Lower lobe of right lung (tissue), 2 donors: ENCODE measurements around the gene TMEM61. TPM values are rescaled to one million over a fixed set of nuclear protein-coding genes. Genes with fewer than 3 reads are reported as not detected.

Experiments used
- ATAC-seq, 2 donors: fragments of 200-7000 bp; cut with Tn5 transposase; one replicate each; pipeline ENCODE4 v1.9.1; 2020 to 2022; ENCODE audit warnings: mild to moderate bottlenecking in 2 of 2, moderate library complexity in 2 of 2
- DNase-seq: peaks from one replicate; pipeline ENCODE4 v3.0.0-alpha.2; 2020
- H3K27ac ChIP-seq: fragments of 200-600 bp; one replicate; pipeline ENCODE4 v1.8.0; 2022
- H3K27me3 ChIP-seq: fragments of 200-600 bp; one replicate; pipeline ENCODE4 v1.8.0; 2022; ENCODE audit warnings: low read depth
- H3K36me3 ChIP-seq: fragments of 200-600 bp; one replicate; pipeline ENCODE4 v1.8.0; 2022; ENCODE audit warnings: mild to moderate bottlenecking
- H3K4me1 ChIP-seq: fragments of 200-600 bp; one replicate; pipeline ENCODE4 v1.8.0; 2022
- H3K4me3 ChIP-seq: fragments of 200-600 bp; one replicate; pipeline ENCODE4 v1.8.0; 2022; ENCODE audit warnings: mild to moderate bottlenecking
- H3K9me3 ChIP-seq: fragments of 200-600 bp; one replicate; pipeline ENCODE4 v1.8.0; 2022
- intact Hi-C: fragments of 100-400 bp; cut with DNase I; formaldehyde crosslinking; loops from one replicate; pipeline ENCODE4 v1.11.0; 2022
- total RNA-seq: library from RNA; stranded (reverse); fragmentation: NEBNext Ultra II Directional; extraction: Animal tissue kit (Norgen Biotek cat#: 25700); gene quantifications from one replicate; pipeline ENCODE4 v1.2.1, GENCODE V29; 2021
- TF ChIP-seq, protein P1 (sequence below): fragments of 200-600 bp; IDR thresholded peaks from one replicate; pipeline ENCODE4 v1.8.0; 2022; ENCODE audit warnings: antibody characterized with exemption, mild to moderate bottlenecking
- donor health status: DM: no; HTN: yes; CAD: no; lungs with severe emphysema.

The TMEM61 gene
- total RNA-seq, 1 donor from 2014 or later = 2.7 TPM

DNA sequence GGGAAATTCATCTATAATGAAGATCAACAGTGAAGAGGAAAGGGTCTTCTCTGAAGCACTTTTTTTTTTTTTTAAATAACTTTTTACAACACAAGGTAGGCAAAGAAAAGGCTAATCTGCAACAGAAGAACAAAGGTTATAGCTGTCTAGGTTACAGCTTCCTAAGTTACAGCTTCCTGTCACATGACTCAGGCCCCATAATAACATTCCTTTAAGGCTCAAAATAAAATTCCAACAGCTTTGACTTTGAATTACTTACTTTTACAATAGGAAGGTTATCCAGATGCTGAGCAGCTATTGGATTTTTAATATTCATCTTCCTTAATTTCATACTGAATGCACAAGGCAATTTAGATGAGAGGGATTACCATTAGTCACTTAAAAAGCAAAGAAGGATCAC, 40.4 kb upstream of the TMEM61 start:
- intact Hi-C loops = no loop called here

DNA sequence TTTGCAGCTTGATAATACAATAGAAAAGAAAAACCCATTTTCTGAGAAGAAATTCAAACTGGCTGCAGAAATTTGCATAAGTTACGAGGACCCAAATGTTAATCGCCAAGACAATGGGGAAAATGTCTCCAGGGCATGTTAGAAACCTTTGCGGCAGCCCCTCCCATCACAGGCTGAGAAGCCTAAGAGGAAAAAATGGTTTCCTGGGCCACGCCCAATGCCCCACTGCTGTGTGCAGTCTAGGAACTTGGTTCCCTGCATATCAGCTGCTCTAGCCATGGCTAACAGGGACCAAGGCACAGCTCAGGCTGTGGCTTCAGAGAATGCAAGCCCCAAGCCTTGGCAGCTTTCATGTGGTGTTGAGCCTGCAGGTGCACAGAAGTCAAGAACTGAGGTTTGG, 37.5 kb upstream of the TMEM61 start:
- Histone ChIP-seq H3K9me3 (no peaks in the 10 kb centered on the region), H3K4me3 (no peak overlapping the region), H3K4me1 (no peaks in the 10 kb centered on the region), H3K27ac (no peak overlapping the region), H3K27me3 (no peaks in the 10 kb centered on the region), H3K36me3 (no peaks in the 10 kb centered on the region)
- ATAC-seq (no peak), DNase-seq (no peak)
- TF ChIP-seq, protein P1, sequence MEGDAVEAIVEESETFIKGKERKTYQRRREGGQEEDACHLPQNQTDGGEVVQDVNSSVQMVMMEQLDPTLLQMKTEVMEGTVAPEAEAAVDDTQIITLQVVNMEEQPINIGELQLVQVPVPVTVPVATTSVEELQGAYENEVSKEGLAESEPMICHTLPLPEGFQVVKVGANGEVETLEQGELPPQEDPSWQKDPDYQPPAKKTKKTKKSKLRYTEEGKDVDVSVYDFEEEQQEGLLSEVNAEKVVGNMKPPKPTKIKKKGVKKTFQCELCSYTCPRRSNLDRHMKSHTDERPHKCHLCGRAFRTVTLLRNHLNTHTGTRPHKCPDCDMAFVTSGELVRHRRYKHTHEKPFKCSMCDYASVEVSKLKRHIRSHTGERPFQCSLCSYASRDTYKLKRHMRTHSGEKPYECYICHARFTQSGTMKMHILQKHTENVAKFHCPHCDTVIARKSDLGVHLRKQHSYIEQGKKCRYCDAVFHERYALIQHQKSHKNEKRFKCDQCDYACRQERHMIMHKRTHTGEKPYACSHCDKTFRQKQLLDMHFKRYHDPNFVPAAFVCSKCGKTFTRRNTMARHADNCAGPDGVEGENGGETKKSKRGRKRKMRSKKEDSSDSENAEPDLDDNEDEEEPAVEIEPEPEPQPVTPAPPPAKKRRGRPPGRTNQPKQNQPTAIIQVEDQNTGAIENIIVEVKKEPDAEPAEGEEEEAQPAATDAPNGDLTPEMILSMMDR = no peak
- intact Hi-C loops = no loop called here

More for the DNA sequence above, 40.4 kb upstream of the TMEM61 start:
- no peak overlapping the region for H3K4me3 ChIP-seq
- no peaks in the 10 kb centered on the region for H3K27me3 ChIP-seq
- no peak overlapping the region for H3K27ac ChIP-seq
- no peaks in the 10 kb centered on the region for H3K36me3 ChIP-seq
- DNase-seq (no peak), ATAC-seq (no peak)
- TF ChIP-seq, protein P1 = no peak
- H3K4me1 ChIP-seq = no peaks in the 10 kb centered on the region
- no peaks in the 10 kb centered on the region for H3K9me3 ChIP-seq

DNA sequence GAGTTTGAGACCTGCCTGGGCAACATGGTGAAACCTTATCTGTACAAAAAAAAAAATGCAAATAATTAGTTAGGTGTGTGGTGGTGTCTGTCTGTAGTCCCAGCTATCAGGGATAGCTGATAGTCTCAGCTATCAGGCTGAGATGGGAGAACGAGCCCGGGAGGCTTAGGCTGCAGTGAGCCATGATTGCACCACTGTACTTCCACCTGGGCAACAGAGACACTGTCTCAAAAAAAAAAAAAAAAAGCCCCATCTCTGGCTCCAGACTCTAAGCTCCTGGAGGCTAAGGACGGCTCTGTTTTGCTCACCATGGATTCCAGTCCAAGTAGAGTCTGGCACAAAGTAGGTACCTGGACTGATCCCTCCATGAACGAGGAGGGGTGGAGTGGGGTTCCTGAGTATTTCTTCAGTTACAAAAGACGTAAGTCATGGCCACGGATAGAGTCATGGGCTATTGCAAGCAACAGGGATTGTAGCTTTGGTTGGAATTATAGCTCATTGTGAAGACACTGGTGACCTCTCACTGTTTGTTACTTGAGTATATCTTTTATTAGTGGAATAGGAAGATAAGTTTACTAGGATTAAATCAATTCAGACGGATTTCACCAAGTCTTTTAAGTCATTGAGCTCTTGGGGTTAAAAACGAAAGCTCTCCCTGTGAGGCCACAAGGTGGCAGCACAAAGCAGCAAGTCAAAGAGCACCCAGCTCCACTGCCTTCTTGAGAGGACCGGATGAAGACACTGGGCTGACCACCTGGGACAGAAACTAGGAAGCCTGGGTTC, 35.6 kb upstream of the TMEM61 start:
- Histone ChIP-seq H3K27ac (no peak overlapping the region), H3K4me3 (no peak overlapping the region), H3K9me3 (no peaks in the 10 kb centered on the region), H3K27me3 (no peaks in the 10 kb centered on the region), H3K4me1 (no peaks in the 10 kb centered on the region), H3K36me3 (no peaks in the 10 kb centered on the region)
- TF ChIP-seq, protein P1 = peak; percentile 76
- ATAC-seq (peak; percentile 87 to 88), DNase-seq (peak; percentile 76)
- intact Hi-C loops = no loop called here

DNA sequence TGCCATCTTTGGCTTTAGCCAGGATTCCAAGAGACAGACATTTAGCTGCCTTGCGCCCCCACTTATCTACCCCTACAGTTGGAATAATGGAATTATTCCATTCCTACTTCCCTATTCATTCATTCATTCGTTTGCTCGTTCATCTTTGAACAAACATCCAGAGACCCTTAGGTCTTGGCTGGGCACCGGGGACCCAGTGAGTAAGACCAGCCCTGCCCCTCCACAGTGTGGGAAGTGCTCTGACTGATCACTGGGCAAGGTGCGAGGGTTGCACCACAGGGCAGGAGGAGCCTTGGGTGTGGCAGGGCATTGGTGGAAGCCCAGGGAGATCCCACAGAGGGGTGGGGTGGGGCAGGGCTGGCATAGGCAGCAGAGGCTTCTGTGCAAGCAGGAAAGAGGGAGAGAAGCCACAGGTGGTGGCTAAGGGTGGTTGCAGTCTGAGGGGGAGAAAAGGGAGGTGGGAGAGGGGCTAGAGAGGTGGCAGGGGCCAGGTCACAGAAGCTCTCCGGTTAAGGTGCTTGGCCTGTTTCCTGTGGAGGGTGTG, 35.0 kb upstream of the TMEM61 start:
- intact Hi-C loops = no loop called here
- ATAC-seq (peak; percentile 64 to 71), DNase-seq (peak; percentile 49)
- peaks cover 4% of the 10 kb centered on the region for H3K4me1 ChIP-seq
- H3K9me3 ChIP-seq = no peaks in the 10 kb centered on the region
- no peak overlapping the region for H3K27ac ChIP-seq
- no peaks in the 10 kb centered on the region for H3K27me3 ChIP-seq
- H3K36me3 ChIP-seq = no peaks in the 10 kb centered on the region
- H3K4me3 ChIP-seq = no peak overlapping the region
- TF ChIP-seq, protein P1 = no peak

DNA sequence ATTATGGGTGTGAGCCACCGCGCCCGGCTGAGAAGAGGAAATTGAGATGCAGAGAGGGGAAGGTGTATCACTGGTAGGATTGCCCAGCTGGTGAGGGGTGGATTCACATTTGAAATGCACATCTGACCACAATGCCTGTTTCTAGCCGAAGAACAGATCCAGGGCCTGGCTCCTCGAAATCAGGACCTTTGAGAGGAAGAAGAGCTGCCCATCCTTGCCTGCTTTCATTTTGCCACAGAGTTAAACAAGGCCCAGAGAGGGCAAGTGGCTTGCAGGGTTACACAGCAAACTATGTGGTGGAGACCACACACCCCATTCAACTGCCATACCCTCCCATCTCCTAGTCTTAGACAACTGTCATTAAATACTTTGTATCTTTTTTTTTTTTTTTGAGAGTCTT, 32.9 kb upstream of the TMEM61 start:
- no peak overlapping the region for H3K27ac ChIP-seq
- TF ChIP-seq, protein P1 = no peak
- ATAC-seq (no peak), DNase-seq (no peak)
- H3K4me1 ChIP-seq = peaks cover 10% of the 10 kb centered on the region
- intact Hi-C loops = no loop called here
- no peaks in the 10 kb centered on the region for H3K9me3 ChIP-seq
- no peak overlapping the region for H3K4me3 ChIP-seq
- no peaks in the 10 kb centered on the region for H3K36me3 ChIP-seq
- no peaks in the 10 kb centered on the region for H3K27me3 ChIP-seq
